22Rv1 (cell line): ENCODE data around the gene KIRREL3.

Experiments
- ZFX ChIP-seq: fragments of 450-650 bp; IDR thresholded peaks from 2 replicates; pipeline ENCODE4 v1.6.1; 2017; ENCODE audit warnings: antibody characterized with exemption, borderline replicate concordance
- TF ChIP-seq, protein P1 (sequence below): fragments of 450-650 bp; IDR thresholded peaks from 2 replicates; pipeline ENCODE4 v1.5.1; 2017; ENCODE audit warnings: mild to moderate bottlenecking

GRCh38 chr11:126527651-126528050 lies 472.9 kb downstream of the KIRREL3 start:
- TF ChIP-seq, protein P1, sequence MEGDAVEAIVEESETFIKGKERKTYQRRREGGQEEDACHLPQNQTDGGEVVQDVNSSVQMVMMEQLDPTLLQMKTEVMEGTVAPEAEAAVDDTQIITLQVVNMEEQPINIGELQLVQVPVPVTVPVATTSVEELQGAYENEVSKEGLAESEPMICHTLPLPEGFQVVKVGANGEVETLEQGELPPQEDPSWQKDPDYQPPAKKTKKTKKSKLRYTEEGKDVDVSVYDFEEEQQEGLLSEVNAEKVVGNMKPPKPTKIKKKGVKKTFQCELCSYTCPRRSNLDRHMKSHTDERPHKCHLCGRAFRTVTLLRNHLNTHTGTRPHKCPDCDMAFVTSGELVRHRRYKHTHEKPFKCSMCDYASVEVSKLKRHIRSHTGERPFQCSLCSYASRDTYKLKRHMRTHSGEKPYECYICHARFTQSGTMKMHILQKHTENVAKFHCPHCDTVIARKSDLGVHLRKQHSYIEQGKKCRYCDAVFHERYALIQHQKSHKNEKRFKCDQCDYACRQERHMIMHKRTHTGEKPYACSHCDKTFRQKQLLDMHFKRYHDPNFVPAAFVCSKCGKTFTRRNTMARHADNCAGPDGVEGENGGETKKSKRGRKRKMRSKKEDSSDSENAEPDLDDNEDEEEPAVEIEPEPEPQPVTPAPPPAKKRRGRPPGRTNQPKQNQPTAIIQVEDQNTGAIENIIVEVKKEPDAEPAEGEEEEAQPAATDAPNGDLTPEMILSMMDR, result no peak
- TF ChIP-seq ZFX, result no peak
